Kidney (tissue), 14 donors: Measurements from ENCODE around the gene SLIT1. TPM values are rescaled to one million over a fixed set of nuclear protein-coding genes. Genes with fewer than 3 reads are reported as not detected.
A peak's percentile ranks its signal among the peaks of the same experiment; 100 is the strongest.

ENCODE experiments used
- DNase-seq, 5 donors: peaks; one replicate each; pipeline ENCODE4 v3.0.0-alpha.2; 2013 to 2020
- FAIRE-seq: peaks from 2 replicates; lab custom pipeline; 2012; peaks lifted over from hg19 to GRCh38; lab: Jason Lieb, UNC
- H3K27ac ChIP-seq, 2 donors: one replicate each; pipeline ENCODE4 v1.7.0; 2013; ENCODE audit warnings: low read depth in 2 of 2, low read length in 2 of 2, inconsistent platforms in 1 of 2
- H3K27me3 ChIP-seq: one replicate; pipeline ENCODE4 v1.7.1; 2013; ENCODE audit warnings: low read length, inconsistent platforms; ENCODE audit not compliant: control insufficient read depth, insufficient read depth
- H3K36me3 ChIP-seq, 3 donors: one replicate each; pipeline versions ENCODE4 v1.7.0 to v1.7.1; 2013; ENCODE audit warnings: low read length in 3 of 3, control low read depth in 1 of 3, inconsistent platforms in 1 of 3; ENCODE audit not compliant: insufficient read depth in 3 of 3, control insufficient read depth in 2 of 3
- H3K4me1 ChIP-seq, 3 donors: one replicate each; pipeline versions ENCODE4 v1.7.0 to v1.7.1; 2013; ENCODE audit warnings: low read length in 3 of 3, inconsistent platforms in 1 of 3, low read depth in 1 of 3; ENCODE audit not compliant: control insufficient read depth in 2 of 3, insufficient read depth in 2 of 3
- H3K4me3 ChIP-seq, 3 donors: one replicate each; pipeline versions ENCODE4 v1.7.0 to v1.8.1; 2013; ENCODE audit warnings: low read length in 3 of 3, control low read depth in 1 of 3, inconsistent platforms in 1 of 3
- H3K9ac ChIP-seq, 3 donors: one replicate each; pipeline versions ENCODE4 v1.7.0 to v1.7.1; 2013; ENCODE audit warnings: low read length in 3 of 3, control low read depth in 1 of 3, inconsistent platforms in 1 of 3
- H3K9me3 ChIP-seq, 3 donors: one replicate each; pipeline versions ENCODE4 v1.7.0 to v1.7.1; 2013; ENCODE audit warnings: low read length in 3 of 3, control low read depth in 1 of 3, inconsistent platforms in 1 of 3; ENCODE audit not compliant: control insufficient read depth in 2 of 3, insufficient read depth in 1 of 3
- intact Hi-C: fragments of 100-400 bp; cut with DNase I; formaldehyde crosslinking; loops from one replicate; pipeline ENCODE4 v1.11.1; 2022
- polyA plus RNA-seq: library from polyadenylated mRNA; stranded (reverse); fragments of 350-450 nt; fragmentation: Illumina TruSeq; extraction: RNeasy Lipid Tissue Mini Kit (QIAGEN cat#74804); gene quantifications from one replicate; pipeline ENCODE4 v1.2.3, GENCODE V29; 2014; ENCODE audit warnings: low read depth, low replicate concordance; ENCODE audit not compliant: insufficient read depth
- total RNA-seq: library from RNA; stranded (reverse); fragmentation: NEBNext Ultra II Directional; extraction: Animal tissue kit (Norgen Biotek cat#: 25700); gene quantifications from one replicate; pipeline ENCODE4 v1.2.1, GENCODE V29; 2021
- TF ChIP-seq, protein P1 (sequence below): IDR thresholded peaks from 3 replicates; pipeline ENCODE4 v1.5.1; 2012; ENCODE audit warnings: mild to moderate bottlenecking, moderate library complexity, borderline replicate concordance; ENCODE audit not compliant: insufficient read depth; ENCODE audit errors: extremely low read depth
- donor health status: control.
- donor health status: control.
- donor health status: control.
- donor health status: control.
- donor health status: control.
- donor health status: DM: yes; HTN: yes; CAD: no.
- donor health status: Normal renal cell carcinoma (clear cell type).

SLIT1 gene
- total and polyA plus RNA-seq, 2 donors from 2014 or later: 0.06 to 0.35 TPM

DNA sequence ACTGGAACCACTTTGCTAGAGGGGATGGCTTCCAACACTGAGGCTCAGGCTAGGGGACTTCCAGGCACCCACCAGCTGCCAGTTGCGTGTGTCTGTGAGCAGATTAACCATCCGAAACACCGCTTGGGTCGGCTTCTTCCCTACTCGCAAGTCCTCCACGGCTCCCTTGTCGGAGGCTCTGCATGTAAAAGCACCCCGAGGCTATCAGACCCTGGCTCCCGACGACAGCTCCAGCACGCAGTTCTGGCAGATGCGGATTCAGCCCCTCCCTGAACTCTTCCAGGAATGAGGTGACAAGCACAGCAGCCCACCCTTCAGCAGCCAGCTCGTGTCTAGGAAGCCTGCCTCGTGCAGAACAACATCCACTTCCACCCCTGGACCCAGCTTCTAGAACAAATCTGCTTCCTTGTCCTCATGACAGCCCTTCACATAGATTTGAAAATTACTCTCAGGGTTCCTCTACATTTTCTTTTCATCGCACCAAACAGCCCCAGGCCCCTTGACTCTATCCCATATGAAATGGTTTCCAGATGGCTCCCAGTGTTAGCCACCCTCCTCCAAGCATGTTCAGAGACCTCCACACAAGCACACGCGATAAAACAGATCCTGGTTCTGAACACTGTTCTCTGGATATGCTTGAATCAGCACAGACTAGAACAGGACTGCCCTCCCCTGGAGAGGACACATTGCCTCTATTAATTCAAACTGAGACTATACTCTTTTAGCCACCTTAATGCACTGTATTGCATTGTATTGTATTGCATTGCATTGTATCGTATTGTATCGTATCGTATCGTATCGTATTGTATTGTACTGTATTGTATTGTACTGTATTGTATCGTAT is 44.6 kb downstream of the SLIT1 start:
- DNase-seq (peak; percentile 36 to 68 (median 42)), FAIRE-seq (no peak)
- H3K9ac ChIP-seq: no peak overlapping the region
- intact Hi-C loops: no loop called here
- no peaks in the 10 kb centered on the region for H3K27me3 ChIP-seq
- H3K36me3 ChIP-seq: no peaks in the 10 kb centered on the region
- no peak overlapping the region for H3K4me3 ChIP-seq
- H3K9me3 ChIP-seq: no peaks in the 10 kb centered on the region
- H3K4me1 ChIP-seq: no peaks in the 10 kb centered on the region
- TF ChIP-seq, protein P1, sequence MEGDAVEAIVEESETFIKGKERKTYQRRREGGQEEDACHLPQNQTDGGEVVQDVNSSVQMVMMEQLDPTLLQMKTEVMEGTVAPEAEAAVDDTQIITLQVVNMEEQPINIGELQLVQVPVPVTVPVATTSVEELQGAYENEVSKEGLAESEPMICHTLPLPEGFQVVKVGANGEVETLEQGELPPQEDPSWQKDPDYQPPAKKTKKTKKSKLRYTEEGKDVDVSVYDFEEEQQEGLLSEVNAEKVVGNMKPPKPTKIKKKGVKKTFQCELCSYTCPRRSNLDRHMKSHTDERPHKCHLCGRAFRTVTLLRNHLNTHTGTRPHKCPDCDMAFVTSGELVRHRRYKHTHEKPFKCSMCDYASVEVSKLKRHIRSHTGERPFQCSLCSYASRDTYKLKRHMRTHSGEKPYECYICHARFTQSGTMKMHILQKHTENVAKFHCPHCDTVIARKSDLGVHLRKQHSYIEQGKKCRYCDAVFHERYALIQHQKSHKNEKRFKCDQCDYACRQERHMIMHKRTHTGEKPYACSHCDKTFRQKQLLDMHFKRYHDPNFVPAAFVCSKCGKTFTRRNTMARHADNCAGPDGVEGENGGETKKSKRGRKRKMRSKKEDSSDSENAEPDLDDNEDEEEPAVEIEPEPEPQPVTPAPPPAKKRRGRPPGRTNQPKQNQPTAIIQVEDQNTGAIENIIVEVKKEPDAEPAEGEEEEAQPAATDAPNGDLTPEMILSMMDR: no peak
- no peak overlapping the region for H3K27ac ChIP-seq

DNA sequence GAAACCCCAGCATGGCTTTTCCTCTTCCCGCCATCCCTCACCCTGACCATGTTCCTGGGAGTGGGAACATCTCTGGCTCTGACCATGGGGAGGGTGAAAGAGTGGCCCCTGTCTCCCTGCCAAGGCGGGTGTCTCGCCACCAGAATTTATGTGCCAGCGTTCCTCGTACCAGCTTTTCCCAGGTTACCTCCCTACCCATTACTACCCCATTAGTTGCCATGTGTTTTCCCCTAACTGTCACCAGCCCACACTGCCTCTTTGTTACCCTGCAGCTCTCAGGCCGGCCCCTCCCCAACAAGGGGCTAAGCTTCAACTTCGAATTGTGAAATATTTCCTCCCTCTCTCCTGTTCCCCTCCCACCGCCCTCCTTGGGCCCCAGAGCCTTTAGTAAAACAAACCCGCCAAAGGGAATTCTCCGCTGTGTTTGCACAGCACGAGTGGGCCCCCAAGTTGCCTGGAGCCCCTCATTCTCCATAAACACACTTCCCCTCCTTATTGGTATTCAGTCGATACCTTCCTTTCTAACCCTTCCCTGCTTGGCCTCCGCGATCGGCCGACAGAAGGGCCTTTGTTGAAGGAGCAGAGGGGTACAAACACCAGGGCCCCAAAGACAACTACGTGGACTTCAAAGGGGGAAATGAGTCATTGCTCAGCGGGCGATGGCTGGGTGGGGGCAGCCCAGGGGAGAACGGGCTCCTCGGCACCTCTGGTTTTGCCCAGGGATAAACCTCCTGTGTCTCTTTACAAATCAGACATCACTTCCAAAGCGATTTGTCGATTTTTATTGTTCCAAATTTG is 45.5 kb downstream of the SLIT1 start:
- no peaks in the 10 kb centered on the region for H3K4me1 ChIP-seq
- H3K4me3 ChIP-seq: no peak overlapping the region
- FAIRE-seq (no peak), DNase-seq (peak in 3 of 5 donors; percentile 20 to 37 (median 26))
- TF ChIP-seq, protein P1: no peak
- H3K36me3 ChIP-seq: no peaks in the 10 kb centered on the region
- no peaks in the 10 kb centered on the region for H3K27me3 ChIP-seq
- intact Hi-C loops: no loop called here
- H3K27ac ChIP-seq: no peak overlapping the region
- no peak overlapping the region for H3K9ac ChIP-seq
- H3K9me3 ChIP-seq: no peaks in the 10 kb centered on the region

DNA sequence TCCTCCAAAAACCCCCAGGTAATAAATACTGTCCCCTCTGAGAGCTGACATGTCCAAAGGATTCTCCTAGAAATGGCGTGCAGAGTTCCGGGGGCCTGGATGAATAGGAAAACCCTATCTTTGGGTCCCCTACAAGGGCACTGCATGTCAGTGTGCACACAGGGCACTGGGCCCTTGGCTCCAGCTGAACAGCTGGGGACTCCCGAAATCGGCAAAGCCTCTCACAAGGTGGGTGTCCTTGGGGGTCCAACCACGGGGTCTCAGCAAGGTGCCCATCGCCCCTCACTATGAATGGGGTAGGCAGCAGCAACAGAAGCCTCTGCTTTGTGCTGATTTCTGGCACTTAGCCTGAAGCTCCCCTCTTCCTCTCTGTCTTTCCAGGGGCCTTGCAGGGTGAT is 46.1 kb downstream of the SLIT1 start:
- DNase-seq (peak in 1 of 5 donors; percentile 50), FAIRE-seq (no peak)
- H3K9ac ChIP-seq: no peak overlapping the region
- H3K27me3 ChIP-seq: no peaks in the 10 kb centered on the region
- no peaks in the 10 kb centered on the region for H3K4me1 ChIP-seq
- H3K4me3 ChIP-seq: no peak overlapping the region
- intact Hi-C loops: no loop called here
- no peaks in the 10 kb centered on the region for H3K9me3 ChIP-seq
- TF ChIP-seq, protein P1: no peak
- no peaks in the 10 kb centered on the region for H3K36me3 ChIP-seq
- no peak overlapping the region for H3K27ac ChIP-seq
